22Rv1 (cell line): ENCODE data around the gene ADCY9.

ENCODE experiments used
- H3K27ac ChIP-seq: fragments of 450-650 bp; 2 replicates; pipeline ENCODE4 v1.5.1; 2017
- ZFX ChIP-seq: fragments of 450-650 bp; IDR thresholded peaks from 2 replicates; pipeline ENCODE4 v1.6.1; 2017; ENCODE audit warnings: antibody characterized with exemption, borderline replicate concordance
- TF ChIP-seq, protein P1 (sequence below): fragments of 450-650 bp; IDR thresholded peaks from 2 replicates; pipeline ENCODE4 v1.5.1; 2017; ENCODE audit warnings: mild to moderate bottlenecking

Gene ADCY9

DNA sequence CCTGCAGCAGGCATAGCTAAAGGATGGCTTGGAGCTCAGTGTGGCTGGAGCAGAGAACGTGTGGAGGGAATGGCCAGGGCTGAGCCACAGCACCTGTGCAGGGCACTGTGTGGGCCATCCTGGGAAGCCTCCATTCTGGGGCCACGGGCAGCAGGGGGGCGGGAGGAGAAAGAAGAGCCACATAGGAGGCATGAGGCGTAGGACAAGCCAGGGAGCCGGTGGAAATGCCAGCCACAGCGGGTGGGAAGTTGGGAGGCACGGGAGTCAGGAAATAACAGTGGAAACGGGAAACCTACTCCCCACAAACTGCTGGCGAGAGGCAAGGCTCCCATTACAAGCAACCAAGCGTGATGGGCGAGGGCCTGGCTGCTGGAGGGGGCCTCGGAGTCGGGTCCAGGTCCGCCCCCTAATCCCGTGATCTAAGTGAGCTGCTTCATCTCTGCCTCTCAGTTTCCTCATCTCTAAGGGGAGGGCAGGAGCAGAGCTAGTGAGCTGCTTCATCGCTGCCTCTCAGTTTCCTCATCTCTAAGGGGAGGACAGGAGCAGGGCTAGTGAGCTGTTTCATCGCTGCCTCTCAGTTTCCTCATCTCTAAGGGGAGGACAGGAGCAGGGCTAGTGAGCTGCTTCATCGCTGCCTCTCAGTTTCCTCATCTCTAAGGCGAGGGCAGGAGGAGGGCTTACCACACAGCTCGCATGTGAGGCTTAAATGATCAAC, 104.9 kb downstream of the ADCY9 start:
- no peak for TF ChIP-seq ZFX
- TF ChIP-seq, protein P1, sequence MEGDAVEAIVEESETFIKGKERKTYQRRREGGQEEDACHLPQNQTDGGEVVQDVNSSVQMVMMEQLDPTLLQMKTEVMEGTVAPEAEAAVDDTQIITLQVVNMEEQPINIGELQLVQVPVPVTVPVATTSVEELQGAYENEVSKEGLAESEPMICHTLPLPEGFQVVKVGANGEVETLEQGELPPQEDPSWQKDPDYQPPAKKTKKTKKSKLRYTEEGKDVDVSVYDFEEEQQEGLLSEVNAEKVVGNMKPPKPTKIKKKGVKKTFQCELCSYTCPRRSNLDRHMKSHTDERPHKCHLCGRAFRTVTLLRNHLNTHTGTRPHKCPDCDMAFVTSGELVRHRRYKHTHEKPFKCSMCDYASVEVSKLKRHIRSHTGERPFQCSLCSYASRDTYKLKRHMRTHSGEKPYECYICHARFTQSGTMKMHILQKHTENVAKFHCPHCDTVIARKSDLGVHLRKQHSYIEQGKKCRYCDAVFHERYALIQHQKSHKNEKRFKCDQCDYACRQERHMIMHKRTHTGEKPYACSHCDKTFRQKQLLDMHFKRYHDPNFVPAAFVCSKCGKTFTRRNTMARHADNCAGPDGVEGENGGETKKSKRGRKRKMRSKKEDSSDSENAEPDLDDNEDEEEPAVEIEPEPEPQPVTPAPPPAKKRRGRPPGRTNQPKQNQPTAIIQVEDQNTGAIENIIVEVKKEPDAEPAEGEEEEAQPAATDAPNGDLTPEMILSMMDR = no peak
- no peak overlapping the region for H3K27ac ChIP-seq

DNA sequence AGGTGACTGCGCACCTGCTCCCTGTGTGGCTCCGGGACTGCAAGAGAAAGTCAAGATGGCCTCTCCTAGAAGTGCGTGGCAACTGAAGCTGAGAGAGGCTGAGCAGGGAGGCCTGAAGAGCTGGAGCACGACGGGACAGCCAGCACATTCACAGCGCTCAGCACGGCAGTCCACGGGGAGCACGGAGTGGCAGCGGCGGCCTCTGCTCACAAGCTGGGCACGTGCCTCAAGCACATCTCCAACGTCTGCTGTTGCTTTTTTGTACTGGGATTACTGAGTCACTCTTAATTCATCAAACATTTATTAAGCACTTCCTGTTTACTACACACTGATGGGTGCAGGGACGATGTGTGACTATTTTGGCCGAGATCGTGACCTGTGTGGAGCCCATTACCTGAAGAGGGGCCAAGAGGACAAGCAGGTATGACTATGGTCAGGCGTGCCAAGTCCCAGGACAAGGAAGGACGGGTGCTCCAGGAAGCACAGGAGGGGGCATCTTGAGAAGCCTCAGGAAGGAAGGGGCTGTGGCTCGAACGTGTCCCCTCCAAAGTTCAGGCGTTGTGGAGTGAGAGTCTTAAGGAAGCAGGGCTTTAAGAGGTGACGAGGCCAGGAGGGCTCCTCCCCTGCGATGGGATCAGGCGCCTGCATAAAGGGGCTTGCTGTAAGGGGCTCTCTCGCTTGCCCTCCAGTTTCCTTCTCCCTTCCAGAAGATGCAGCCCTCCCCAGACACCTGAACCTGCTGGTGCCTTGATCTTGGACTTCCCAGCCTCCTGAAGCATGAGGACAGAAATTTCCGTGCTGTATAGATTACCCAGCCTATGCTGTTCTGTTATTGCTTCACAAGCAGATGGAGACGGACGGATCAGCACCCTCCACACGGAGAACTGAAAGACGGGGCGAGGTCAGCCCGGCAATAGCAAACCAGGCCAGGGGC, 105.8 kb downstream of the ADCY9 start:
- TF ChIP-seq, protein P1 = no peak
- TF ChIP-seq ZFX = no peak
- H3K27ac ChIP-seq = no peak overlapping the region

DNA sequence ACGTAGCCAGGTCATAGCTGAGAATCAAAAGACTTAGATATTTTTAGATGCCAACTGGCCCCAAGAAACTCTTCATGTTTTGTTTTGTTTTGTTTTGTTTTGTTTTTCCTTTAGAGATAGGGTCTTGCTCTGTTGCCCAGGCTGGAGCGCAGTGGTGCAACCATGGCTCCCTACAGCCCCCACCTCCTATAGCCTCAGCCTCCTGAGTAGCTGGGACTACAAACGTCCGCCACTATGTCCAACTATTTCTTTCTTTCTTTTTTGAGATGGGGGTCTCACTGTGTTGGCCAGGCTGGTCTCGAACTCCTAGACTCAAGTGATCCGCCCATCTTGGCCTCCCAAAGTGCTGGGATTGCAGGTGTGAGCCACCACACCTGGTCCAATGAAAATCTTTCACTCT, 107.1 kb downstream of the ADCY9 start:
- no peak for TF ChIP-seq ZFX
- TF ChIP-seq, protein P1 = no peak
- no peak overlapping the region for H3K27ac ChIP-seq

DNA sequence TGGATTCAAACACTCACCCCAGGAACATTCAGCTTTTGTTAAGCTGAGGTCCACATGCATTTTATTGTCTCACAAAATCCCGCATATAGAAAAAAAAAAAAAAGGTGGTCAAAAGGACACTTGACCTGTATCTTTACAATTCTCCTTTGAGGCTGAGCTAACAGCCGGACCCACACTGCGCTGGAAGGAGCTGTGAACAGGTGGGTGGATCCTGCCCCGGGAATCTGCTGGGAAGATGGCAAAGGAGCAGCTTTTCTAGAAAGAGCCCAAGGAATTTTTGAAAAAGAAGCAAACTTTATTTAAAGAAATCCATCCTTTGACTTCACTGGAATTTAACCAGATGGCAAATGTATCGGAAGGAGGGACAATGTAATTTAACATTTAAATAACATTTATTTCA, 108.1 kb downstream of the ADCY9 start:
- no peak for TF ChIP-seq ZFX
- TF ChIP-seq, protein P1 = no peak
- H3K27ac ChIP-seq = no peak overlapping the region

DNA sequence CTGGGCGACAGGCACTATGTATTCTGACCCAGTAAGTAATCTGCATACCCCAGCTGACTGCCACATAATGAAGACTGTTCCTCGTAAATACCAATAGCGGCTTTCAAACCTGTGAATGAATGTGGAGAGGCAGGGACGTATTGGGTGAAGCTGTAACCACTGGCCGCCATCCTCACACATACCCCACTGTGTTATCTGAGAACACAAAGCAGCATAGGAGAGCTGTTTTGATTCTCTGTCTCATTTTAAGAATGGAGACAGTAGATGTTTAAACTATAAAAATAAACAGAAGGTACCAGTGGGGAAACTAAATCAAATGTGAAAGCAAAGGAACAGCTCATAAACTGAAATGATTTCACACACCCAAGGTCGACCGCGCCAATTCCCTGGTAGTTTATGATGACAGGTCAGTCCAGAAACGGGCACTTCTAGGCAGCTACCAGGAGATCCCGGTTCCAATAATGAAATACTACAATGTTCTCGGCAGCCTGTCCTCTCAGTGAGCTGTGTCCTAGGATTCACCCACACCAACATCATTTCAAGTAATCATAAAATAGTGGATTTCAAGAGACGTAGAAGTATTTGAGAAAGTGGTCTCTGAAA, 109.7 kb downstream of the ADCY9 start:
- H3K27ac ChIP-seq = no peak overlapping the region
- no peak for TF ChIP-seq ZFX
- TF ChIP-seq, protein P1 = no peak

DNA sequence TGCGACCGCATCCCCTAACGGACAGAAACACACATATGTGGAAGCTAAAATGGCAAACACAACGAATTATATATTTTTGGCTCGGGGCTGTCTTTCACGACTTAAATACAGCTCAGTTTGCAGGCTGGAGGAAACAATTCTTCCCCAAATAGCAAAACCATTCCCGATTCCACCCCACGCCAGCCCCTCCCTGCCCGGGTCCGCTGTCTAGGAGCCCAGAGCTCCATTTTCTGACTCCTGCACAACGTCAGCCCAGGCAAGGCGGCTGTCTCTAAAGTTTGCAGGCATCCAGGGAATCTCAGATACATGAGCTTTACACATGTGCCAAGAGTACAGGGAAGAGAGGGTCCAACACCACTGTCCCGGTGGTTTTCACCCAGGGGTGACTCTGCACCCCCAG, 110.5 kb downstream of the ADCY9 start:
- TF ChIP-seq, protein P1 = no peak
- no peak overlapping the region for H3K27ac ChIP-seq

DNA sequence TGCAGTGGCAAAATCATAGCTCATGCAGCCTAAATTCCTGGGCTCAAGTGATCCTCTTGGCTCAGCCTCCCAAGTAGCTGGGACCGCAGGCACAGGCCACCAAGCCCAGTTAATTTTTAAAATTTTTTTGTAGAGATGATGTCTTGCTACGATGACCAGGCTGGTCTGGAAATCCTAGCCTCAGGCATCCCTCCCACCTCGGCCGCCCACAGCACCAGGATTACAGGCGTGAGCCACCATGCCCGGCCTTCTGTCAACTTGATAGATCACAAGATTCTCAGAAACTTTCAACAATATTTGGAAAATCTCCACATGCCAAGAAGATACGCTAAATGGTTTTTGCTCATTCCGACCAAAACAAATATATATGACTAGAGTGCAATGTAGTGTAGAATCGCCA, 111.0 kb downstream of the ADCY9 start:
- H3K27ac ChIP-seq = no peak overlapping the region
- TF ChIP-seq, protein P1 = no peak
- no peak for TF ChIP-seq ZFX
